CD4-positive, alpha-beta T cell treated with Interleukin-12 subunit alpha and Interleukin-12 subunit beta, for 1 hour (primary cell): ENCODE results near the gene UPK1B.
"Not testable (repeated sequence)": the region's sequence is repeated elsewhere in the genome, so short reads cannot be mapped to it uniquely, and the experiment has no call there.

Experiments
- DNase-seq: peaks from one replicate; pipeline ENCODE4 v3.0.0-alpha.2; 2020

Gene UPK1B

GRCh38 chr3:119227070-119227850, 53.9 kb downstream of the UPK1B start:
- no peak for DNase-seq

GRCh38 chr3:119228373-119229145, 55.2 kb downstream of the UPK1B start:
- DNase-seq = no peak

DNA sequence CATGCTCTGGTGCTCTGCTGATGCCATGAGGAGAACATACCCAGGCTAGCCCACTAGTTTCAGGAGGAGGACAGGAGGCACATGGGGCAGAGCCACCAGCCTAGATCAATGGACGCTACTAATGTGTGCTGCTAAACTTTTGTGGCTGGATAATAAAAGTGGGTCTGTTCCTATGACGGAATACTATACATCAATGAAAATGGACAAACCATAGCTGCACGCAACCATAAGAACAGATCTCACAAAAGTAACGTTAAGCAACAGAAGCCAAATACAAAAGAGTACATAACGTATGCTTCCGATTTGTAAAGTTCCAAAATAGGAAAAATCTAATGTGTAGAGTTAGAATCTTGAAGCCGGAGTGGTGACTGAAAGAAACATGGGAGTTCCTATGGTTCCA, 55.8 kb downstream of the UPK1B start:
- no peak for DNase-seq

DNA sequence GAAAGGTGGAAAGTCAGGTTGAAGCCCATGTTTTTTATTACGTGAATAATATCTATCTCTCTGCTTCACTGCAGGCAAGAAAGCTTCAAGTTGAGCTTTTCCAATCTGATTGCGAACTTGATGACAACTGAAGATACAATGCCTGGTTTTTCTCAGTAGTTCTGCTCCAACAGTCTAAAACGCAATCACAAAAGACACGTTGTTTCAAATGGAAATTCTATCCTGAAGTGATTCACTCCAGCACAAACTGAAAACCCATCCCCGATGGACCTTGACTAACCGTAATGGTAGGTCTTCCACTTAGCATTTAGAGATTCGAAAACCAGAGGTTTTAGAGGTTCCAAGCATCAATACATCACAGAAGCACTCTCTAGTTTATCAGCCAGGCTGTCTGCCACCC, 56.7 kb downstream of the UPK1B start:
- no peak for DNase-seq

DNA sequence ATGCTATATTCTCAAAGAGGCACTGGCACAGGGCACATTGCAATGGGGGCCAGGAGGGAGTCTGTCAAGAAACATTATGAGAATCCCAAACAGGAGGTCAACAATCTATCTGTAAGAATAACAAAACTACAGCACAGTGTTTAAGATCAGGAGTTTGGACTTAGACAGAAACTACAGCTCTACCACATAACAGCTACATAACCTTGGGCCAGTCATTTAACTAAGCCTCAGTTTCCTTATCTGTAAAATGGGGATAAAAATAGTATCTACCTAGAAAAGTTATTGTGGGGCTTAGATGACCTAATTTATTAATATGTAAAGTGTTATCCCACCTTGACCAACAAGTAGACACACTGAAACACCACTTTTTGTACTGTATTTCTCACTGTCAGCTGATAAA, 57.3 kb downstream of the UPK1B start:
- no peak for DNase-seq

DNA sequence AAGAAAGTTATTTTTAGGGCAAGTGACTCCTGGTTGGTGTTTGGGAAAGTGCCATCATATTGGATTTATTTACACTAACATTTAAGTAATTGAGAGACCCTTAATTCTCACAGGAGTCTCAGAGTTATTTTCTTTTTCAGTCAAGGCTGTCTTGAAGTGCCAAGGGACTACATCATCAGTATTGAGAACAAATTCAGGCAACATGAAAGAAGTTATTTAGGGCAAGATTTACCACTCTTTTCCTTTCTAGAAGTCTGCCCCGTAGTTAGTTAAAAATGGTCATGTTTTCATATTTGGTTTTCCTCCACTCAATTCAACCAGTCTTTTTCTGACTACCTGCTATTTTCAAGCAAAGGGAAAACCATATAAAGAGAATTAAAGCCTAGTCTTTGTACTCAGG, 61.2 kb downstream of the UPK1B start:
- no peak for DNase-seq

- DNase-seq = no peak
Measured at GRCh38 chr3:119235151-119235550, 61.8 kb downstream of the UPK1B start.

- peak; percentile 36 for DNase-seq
Measured at GRCh38 chr3:119236756-119237155, 63.4 kb downstream of the UPK1B start.

DNA sequence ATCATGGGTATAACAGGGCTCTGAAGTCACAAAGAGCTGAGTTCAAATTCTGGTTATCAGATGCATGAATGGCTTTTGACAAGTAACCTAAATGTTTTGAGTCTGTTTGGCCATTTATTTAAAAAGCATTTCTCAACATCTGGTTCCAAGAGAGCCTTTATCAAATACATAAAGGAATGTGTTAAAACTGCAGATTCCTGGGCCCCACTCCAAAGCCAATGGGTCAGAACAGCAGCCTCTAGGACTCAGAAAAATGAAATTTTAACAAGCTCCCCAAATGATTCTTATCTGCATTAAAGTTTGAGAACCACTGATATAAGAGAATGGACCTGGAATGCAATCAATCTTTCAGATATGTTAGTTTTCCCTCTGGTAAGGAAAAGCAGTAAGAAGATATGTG, 63.9 kb downstream of the UPK1B start:
- no peak for DNase-seq

DNA sequence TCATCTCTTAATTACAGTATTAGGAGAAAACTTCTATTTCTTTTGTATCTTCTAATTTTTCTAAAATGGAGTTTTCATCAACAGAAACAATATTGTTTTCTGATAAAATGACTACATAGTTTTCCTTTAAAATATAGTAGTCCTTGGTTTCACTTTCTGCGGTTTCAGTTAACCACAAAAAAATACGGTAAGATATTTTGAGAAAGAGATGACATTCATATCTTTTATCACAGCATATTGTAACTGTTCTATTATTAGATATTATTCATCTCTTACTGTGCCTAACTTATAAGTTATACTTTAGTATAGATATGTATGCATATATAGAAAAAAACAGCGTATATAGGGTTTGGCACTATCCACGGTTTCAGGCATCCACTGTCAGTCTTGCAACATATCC, 65.0 kb downstream of the UPK1B start:
- DNase-seq = peak; percentile 13

DNA sequence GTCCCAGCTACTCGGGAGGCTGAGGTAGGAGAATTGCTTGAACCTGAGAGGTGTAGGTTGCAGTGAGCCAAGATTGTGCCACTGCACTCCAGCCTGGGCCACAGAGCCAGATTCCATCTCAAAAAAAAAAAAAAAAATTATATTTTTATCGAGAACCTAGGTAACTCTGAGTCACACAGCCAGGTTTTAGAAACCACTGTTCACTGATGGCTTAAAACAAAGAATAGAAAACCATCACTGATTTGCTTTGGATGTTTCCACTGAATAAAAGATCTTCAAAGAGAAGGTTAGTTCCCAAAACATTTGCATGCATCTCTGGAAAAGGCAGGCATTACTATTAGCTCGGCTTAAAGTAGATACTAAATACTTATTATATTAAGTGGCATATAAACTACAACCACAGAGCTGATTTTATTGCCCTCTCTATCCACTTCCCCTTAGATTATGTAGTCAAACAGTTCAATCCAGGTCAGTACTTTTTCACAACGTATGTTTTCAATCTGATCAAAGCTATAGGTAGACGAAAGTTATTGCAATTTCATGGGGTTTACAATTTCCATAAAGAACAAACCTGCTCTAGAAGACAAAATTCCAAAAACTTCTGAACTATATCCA, 65.9 kb downstream of the UPK1B start:
- DNase-seq = peak; percentile 15

DNA sequence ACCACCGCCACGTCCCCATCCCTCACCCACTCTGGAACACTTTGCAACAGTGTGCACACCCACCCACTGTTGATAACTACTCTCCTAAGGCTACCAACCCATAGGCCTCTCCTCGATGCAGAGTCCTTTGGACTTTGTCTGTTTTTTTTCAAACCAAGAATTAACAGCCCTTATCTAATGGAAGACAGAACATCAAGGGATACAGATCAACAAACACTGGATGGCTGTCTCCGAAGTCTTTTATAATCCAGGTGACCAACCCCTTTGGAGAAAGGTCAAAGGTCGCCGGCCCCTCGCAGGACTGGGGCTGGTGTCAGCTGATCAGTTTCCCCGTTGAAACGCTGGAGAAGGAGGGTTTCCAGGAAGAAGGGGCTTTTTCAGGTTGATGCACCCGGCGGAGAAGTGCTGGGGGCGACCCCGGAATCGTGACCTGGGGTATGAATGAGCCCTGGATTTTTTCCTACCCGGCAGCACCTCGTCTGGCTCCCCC, 66.7 kb downstream of the UPK1B start:
- DNase-seq = no peak

DNA sequence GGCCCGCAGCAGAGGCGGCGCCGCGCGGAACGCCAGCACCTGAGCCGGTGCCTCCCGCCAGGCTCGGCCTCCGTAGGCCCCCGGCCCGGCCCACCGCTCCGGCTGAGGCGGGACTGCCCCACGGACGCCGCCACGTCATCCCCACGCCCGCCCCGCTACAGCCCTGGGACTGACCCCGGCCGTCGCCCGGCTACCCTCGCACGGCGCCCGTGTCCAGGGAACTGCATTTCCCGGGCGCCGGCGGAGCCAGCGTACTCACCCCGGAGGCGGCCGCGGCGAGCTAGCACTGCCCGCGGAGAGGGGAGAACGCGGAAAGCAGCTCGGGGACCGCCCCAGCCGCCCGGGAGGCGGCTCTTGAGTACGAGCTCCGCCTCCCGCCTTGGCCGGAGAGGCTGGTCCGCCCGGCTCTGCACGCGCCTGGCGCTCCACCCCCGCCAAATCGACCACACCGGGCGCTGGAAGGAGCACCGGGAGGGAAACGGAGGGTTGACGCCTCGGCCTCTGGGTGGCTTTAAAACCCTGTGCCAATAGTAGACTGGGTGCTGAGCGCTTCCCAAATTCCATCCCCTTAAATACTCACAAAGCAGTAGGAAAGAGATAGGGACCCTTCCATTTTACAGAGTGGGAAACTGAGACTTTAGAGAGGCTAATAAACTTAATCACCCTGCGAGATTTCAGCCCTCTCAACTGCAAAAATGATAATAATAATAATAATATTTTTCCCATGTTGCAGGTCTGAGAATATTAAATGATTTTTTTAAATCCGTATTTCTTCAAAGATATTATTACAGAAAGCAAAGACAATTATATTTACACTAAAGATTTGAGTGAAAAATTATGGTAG, 67.4 kb downstream of the UPK1B start, which contains the start of gene B4GALT4:
B4GALT4 (minus strand) TSS at position 288 of the 844 bp plus-strand sequence. CDS start 10,779 bp downstream, outside the sequence.
- DNase-seq = peak; percentile 74

GRCh38 chr3:119242387-119243057, 69.1 kb downstream of the UPK1B start:
- not testable (repeated sequence) for DNase-seq

GRCh38 chr3:119243058-119243529, 69.7 kb downstream of the UPK1B start:
- DNase-seq = not testable (repeated sequence)

DNA sequence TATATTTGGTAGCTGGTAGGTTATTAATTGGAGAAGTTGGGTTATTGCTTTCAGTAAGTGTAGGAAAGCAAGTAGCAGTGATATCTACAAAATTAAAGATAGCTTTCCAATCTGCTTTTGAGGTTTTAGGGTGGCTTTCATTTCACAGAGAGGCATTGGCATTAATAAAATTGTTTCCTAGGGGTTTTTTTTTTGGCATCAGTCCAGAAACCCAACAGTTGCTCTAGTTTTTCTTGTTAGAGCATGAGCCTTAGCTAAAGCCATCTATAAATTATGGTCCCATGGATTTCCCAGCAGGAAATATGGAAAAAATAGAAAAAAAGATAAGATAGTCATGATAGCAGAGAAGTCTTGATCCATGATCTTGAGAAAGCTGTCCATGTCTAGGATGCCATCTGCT, 70.3 kb downstream of the UPK1B start:
- no peak for DNase-seq

- DNase-seq = no peak
Measured at GRCh38 chr3:119245778-119246177, 72.4 kb downstream of the UPK1B start.
